ENCODE data around the gene TRAF2.

Gene TRAF2

DNA sequence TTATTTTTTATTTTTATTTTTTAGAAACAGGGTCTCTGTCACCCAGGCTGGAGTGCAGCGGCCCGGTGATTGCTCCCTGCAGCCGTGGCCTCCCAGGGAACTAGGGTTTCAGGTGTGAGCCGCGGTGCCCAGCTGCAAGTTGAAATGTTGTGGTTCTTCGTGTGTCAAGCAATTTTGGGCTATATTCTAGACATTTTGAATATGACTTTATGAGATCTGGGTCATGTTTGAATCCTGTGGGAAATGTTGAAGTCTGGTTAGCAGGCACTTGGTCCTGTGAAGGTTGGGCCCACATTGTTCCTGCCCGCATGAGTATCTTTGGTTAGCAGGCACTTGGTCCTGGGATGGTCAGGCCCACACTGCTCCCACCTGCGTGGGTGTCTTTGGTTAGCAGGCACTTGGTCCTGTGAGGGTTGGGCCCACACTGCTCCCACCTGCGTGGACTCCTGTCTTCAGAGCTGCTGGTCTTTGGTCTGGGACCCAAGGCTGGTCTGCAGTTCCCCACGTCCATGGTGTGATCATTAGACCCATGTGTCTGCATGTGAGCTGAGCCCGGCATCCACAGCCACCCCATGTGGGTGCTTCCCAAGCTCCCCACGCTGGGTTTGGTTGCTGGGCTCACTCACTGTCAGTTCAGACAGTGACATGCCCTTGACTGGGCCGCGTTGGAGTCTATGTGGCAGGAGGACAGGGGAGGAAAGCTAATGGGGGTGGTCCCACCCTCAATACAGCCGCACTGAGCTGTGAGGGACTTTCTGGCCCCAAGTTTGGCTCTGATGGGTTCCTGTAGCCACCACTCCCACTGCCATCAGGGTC is 51.1 kb downstream of the TRAF2 start:
- DNase-seq (ENCODE audit: low read depth), result no peak

DNA sequence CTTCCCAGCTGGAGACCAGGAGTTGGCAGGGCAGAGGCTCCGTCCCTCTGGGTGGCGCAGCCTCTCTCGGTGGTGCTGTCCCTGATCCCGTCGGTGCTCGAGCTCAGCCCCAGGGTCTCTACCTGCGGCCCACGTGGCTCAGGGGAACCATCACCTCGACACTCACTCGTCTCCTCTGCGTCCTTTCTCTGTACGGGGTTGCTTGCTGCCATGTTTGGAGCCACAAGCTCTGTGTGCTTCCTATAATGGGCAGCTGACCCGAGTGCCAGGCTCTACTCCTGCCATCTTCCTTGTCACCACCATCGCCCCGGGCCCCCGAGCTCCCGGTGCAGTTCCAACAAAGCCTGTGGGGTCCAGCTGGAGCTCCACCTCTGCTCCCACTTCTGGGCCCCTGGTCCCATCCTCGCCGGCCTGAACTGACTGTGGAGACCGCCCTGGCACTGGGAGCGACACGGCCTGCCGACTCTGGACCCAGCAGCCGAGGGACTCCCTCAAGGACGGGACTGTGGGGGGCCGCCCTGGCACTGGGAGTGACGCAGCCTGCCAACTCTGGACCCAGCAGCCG is 53.2 kb downstream of the TRAF2 start:
- DNase-seq (ENCODE audit: low read depth), result no peak

DNA sequence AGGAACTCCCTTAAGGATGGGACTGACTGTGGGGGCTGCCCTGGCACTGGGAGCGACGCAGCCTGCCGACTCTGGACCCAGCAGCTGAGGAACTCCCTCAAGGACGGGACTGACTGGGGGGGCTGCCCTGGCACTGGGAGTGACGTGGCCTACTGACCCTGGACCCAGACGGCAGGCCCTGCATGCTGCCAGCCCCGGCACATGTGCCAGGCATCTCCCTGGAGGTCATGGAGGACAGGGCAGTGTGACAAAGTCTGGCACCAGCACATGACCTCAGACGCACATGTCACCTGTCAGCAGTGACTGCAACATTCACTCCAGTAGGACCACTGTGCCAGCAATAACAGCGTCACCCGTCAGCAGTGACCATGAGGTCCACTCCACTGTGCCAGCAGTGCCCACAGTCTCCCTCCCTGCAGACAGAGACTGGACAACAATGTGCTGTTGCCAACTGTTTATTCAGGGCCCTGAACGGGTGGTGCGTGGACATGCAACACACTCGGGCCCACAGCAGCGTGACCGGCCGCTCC is 53.7 kb downstream of the TRAF2 start:
- DNase-seq (ENCODE audit: low read depth), result no peak

DNA sequence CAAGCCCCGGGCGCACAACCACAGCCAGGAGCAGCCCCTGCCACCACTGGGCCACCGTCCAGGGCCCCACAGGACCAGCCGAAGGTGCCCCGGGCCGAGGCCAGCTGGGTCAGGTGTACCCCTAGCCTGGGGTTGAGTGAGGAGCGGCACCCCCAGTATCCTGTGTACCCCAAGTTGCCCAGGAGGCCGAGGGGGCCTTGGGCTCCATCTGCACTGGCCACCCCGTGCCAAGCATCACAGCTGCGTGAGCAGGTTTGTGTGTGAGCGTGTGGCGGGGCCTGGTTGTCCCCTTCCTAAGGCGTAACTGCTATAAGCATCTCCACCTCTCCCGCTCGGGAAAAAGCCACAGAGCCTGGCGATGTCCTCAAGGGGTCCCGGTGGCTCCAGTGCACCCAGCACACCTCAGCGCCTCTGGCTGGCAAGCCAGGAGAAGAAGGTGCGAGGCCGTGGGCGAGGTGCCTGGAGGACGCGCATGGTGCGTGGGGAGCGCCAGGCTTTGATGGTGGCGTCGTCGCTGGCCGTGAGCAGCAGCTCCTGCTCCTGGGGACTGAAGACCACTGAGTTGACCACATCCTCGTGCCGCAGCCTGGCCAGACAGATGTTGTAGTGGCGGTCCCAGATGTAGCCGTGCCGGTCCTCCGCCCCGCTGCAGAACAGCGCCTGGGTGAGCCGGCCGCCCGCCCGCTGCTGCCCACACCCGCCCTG is 54.4 kb downstream of the TRAF2 start:
- DNase-seq (ENCODE audit: low read depth), result no peak

DNA sequence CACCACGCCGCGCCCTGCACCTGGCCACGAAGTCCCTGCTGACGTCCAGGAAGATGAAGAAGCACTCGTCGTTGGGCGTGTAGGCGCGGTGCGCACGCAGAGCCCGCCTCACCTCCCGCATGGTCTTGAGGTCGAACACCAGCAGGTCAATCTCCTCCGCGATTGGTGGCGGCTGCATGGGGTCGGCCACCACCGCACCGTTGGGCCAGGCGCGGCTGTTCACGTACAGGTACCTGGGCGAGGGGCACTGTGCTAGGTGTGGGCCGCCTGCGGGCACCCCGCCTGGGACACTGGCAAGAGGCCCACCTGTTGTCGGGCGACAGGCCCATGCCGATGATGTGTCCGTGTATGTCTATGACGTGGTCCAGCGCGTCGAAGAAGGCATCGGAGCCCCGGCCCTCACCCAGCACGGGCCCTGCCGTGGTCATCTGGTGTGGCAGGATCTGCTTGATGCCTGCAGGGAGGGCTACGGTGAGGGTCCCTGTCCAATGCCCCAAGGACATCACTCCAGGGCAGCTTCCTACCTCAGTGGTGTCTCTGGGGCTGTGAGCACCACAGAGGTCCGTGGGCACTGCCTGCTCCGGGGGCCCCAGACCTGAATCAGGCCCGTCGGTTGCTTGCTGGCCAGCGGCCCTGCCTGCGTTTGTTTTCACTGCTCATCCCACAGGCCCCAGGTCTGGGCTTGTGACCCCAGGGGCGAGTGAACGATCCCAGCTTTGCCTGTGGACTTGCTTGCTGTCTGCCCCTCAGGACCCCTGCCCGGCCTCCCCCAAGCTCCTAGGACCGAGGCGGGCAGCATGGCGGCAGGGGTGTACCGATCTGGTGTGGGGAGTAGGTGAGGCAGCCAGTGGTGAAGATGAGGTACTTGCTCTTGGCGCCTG is 55.2 kb downstream of the TRAF2 start:
- no peak for DNase-seq (ENCODE audit: low read depth)

DNA sequence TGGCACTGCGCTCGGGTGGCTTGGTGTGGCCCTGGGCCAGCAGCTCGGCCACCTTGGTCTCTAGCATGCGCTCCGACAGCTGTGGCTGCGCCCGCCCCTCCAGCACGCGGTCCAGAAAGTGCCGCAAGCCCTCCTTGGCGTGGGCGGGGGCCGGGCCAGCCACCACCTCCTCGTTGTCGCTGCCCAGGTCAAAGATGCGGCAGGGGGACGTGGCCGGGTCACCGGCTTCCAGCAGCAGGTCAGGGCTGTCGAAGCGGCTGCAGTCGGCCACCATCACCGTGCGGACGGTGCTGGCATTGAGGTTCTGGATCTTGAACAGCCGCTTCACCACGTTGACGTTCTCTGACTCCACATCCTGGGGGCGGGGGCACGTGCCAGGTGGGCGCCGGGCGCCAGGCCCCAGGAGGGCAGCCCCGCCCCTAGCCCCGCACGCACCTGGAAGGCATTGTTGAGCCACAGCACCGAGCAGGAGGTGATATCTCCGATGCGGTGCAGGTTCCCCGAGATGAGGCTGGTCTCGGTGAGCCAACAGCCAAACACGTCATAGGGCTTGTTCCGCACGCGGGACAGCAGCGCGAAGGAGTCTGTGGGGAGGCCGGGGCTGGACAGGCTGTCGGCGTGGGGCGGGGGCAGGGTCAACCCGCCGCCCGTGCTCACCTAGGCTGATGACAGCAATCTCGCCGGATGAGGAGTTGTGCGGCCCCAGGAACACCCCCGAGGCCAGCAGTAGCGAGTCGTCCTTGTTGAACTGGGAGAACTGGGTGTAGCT is 56.0 kb downstream of the TRAF2 start:
- no peak for DNase-seq (ENCODE audit: low read depth)

DNA sequence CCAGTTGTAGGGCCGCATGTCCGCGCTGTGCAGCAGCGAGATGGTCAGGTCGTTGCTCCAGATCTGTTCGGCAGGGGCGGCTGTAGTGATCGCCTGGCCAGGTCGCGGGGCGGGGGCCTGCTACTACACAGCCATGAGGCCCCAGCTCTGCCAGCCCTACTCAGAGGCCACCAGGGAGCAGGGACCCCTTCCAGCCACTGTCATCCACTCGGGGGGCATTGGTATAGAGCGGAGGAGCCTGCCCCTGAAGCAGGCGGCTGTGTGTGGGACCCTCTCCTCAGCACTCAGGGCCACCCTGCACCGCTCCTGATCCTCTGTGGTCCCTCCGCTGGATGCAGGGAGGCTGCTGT is 56.5 kb downstream of the TRAF2 start:
- DNase-seq (ENCODE audit: low read depth), result no peak

DNA sequence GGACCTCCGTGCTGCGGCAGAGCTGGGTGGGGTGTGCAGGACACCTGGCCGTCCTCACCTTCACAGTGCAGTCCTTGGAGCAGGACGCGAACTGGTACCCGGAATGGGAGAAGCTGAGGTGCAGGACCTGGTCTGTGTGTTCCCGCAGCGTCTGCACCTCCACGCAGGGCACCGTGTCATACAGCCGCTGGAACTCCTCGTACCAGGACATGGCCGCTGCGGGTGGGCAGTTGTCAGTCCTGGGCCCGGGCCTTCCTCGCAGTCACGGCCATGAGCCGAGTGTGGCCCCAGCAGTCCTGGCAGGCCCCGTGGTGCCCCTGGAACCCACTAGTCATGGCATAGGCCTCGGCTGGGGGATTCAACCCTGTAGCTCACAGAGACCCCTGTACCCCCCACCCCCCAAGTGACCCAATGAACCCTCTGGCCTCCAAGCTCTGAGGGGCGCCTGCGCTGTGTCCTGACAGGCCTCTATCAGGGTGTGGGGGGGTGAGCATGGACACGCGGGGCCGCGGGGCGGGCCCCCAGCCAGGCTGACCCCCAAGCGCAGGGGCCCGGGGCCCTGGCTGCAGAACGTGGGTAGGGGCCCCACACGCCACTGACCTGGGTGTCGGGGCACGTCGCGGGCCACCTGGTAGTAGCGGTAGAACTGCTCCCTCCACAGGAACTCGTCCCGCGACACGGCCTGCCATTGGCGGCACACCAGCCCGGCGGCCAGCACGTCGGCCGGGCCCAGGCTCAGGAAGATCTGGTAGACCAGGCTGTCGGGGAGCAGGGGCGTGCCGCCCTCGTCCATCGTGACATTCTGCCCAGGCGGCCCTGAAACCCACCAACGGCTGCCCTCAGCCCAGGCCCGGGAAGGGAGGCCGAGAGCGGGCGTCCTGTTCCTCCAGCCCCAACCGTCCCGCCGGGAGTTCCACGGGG is 57.2 kb downstream of the TRAF2 start:
- DNase-seq (ENCODE audit: low read depth), result no peak

DNA sequence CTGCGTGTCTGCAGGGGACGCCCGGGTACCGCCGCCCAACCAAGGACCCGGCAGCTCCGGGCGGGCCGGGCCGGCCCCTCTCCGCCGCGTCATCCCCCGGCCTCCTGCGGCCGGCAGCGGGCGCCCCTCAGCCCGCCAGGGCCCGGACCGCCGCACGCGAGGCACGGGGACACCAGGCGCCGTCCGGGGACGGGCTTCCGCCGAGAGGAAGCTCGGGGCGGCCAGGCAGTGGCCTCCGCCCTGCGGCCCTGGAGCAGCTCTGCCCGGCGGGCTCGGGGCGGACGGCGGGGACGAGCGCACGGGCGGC is 57.8 kb downstream of the TRAF2 start:
- DNase-seq (ENCODE audit: low read depth), result no peak

DNA sequence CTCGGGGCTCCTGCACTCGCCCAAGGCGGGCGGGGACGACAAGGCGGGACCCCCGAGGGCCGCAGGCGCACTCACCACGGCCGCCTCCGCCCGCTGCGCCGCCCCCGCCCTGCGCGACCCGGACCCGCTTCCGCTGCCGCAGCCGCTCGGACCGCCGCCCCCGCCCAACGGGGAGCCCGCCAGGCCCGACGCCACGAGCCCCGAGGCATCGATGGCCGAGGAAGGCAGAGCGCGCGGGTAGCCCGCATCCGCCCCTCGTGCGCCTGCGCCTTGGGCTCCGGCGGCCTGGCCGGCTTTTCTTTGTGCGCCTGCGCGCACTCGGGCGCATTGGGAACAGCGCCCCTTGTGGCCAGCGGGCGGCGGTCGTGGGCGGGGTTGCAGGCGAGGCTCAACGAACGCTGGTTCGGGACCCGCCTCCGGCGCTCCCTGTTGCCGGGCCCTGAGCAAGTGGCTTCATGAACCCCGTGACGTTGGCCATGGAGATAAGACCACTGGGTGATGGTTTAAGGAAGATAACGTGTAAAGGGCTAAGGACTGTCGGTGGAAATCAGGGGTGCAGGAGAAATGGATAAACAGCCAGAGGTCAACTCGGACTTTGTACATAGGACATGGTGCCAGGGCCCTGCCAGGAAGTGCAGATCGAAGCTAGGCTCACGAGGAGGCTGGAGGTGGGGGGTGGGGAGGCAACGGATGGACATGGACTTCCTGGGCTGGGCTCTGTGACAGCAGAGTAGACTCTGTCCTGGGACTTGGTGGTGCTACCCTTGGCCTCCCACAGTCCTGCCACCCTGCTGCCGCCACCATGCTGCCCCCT is 58.4 kb downstream of the TRAF2 start, which contains the start of the genes C8G and FBXW5:
TSS of gene C8G (plus strand) at position 725 of the 814 bp plus-strand sequence. CDS start at position 803, 78 bp downstream.
TSS of gene FBXW5 (minus strand) at position 220 of the 814 bp plus-strand sequence. CDS start 655 bp downstream, outside the sequence.
- peak; percentile 83 for DNase-seq (ENCODE audit: low read depth)

DNA sequence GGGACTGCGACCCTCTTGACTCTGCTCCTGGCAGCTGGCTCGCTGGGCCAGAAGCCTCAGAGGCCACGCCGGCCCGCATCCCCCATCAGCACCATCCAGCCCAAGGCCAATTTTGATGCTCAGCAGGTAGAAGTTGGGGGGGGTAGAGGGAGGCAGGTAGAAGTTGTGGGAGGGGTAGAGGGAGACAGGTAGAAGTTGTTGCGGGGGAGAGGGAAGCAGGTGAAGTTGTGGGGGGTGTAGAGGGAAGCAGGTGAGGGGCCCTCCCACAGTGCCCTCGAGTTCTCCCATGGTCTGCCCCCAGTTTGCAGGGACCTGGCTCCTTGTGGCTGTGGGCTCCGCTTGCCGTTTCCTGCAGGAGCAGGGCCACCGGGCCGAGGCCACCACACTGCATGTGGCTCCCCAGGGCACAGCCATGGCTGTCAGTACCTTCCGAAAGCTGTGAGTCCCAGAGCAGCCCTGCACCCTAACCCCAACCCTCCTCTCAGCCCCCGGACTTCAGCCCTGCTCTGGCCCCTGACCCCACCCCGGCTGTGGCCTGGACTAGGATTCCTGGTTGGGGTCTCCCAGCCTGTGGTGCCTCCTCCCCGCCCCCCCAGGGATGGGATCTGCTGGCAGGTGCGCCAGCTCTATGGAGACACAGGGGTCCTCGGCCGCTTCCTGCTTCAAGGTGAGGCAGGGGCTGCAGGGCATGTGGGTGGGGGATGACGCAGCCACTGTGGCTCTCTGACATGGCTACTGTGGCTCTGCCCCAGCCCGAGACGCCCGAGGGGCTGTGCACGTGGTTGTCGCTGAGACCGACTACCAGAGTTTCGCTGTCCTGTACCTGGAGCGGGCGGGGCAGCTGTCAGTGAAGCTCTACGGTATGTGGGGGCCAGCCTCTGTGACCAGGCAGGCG is 59.3 kb downstream of the TRAF2 start:
- no peak for DNase-seq (ENCODE audit: low read depth)

DNA sequence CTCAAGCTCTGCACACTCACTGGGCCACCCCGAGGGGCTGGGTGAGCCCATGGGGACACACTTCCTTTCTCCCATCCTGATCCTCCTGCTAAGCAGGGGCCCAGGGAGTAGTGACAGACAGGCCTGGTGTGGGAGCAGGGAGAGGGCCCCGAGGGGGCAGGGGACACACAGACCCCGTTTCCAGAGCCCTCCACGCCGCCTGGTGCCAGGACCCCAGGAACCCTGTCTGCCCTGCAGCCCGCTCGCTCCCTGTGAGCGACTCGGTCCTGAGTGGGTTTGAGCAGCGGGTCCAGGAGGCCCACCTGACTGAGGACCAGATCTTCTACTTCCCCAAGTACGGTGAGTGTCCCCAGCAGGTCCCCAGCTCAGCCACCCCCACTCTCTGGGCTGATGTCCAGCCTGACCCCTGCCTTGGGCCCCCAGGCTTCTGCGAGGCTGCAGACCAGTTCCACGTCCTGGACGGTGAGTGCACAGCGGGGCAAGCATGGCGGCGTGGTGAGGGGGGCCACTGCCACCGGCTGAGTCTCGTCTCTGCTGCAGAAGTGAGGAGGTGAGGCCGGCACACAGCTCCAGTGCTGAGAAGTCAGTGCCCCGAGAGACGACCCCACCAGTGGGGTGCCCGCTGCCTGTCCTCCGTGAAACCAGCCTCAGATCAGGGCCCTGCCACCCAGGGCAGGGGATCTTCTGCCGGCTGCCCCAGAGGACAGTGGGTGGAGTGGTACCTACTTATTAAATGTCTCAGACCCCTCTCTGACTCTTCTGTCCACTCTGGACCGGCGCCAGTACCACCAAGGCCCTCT is 60.1 kb downstream of the TRAF2 start:
- no peak for DNase-seq (ENCODE audit: low read depth)

DNA sequence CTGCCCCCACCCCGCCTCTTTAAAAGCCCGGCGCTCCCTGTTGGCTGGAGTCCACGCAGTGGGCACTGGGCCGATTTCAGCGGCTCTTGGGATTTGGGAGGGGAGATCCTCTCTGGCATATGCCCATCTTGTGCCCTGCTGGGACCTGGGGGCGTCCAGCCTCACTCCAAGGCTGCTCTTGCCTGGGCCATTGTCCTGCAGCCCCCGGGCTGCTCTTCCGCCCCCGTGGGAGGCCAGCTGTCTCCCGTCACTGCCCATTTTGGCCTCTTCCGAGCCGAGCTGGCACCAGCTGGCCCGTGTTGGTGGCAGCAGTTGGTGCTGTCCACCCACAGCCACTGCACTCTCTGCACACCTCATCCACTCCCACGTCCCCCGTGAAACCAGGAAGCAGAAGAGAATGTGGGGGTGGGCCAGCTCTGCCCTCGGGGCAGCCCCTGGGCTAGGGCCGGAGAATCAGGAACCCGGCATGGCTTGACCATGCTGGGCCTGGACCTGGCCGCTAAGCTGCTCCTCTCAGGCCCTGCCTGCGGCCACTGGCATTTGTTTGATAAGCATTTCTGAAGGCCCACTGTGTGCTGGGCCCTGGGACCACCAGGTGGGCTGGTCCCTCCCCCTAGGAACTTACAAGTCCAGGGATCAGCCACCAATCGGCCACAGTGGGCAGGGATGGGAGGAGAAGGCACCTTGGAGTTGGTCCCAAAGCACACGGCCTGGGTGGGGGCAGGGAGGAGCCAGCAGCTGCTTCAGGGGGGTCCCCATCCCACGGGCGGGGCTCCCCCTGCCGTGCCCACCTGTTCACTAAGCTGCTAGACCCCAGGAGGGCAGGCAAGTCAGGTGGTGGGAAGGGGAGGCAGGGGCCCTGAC is 60.9 kb downstream of the TRAF2 start:
- no peak for DNase-seq (ENCODE audit: low read depth)

DNA sequence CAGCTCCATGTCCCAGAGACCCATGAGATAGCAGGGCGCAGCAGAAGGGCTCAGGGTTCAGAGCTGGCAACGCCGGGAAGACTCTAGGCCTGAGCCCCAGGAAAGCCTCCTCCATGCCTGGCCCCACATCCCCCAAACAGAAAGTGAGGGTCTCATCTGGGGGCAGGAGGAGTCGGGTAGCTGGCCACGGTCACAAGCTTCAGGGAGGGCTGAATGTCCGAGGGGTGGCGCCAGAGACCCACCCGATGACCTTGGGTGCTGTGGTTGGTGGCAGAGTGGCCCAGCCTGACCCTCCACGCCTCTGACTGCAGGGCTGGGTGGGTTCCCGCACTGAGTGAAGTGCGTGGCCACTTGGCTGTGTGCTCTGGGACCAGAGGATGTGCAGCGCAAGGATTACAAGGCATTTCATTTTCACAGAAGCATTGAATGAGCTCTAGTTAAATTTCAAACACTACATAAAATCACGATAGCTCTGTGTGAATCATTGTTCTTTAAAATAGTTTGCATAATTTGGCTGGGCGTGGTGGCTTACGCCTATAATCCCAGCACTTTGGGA is 61.7 kb downstream of the TRAF2 start:
- no peak for DNase-seq (ENCODE audit: low read depth)

DNA sequence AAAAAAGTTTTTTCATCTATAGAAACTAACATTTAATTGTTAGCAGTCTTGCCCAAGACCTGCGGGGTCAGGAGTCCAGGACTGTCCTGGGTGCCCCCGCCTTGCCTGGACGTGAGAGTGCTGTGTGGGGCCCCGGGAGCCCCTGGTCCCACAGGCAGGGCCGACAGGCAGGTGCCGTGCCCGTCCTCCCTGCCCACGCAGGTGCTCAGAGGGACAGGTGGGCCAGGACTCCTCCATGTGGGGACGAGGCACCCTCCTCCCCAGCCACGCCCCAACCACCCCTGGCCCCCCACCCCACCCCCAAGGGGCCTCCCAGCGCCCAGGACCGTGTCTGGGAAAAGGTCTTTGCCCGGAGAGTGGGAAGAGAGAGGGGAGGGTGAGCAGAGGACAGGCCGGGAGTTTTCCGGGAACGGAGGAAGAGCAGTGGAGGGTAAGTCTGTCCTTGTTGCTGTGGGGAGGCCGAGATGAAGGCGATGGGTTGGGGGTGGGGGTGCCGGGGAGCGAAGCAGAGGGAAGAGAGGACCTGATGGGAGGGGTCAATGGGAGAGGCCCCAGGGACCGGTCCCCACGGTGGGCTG is 63.0 kb downstream of the TRAF2 start:
- DNase-seq (ENCODE audit: low read depth), result no peak
